Measurements from ENCODE around the gene DCPS. TPM values are rescaled to one million over a fixed set of nuclear protein-coding genes. Genes with fewer than 3 reads are reported as not detected.
A peak's percentile ranks its signal among the peaks of the same experiment; 100 is the strongest.

The DCPS gene
- total RNA-seq, 1 donor, result 8.3 TPM

DNA sequence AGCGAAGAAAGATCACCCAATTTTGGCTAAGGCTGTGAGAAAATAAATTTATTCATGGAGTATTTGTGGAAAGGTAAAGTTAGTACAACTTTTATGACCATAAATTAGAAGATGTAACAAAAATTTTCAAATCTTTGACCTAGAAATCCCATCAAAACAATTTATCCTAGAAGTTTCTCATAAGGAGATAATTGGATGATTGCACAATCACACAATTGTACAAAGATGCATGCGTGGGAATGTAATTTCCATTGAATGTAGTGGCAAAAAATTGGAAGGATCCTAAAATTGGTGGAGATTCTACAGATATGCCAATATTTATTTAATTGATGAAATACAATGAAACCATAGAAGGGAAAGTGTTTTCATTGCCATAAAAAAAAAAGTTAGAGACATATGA lies 46.7 kb upstream of the DCPS start:
- Histone ChIP-seq H3K9me3 (ENCODE audit: low read depth, low read length) (no peaks in the 10 kb centered on the region), H4K20me1 (ENCODE audit: insufficient read depth, low read length) (peaks cover 6% of the 10 kb centered on the region), H3K27me3 (ENCODE audit: insufficient read depth, low read length) (no peaks in the 10 kb centered on the region), H3K4me2 (ENCODE audit: insufficient read depth, low read length) (no peak overlapping the region), H3K36me3 (ENCODE audit: insufficient read depth, low read length) (peaks cover 23% of the 10 kb centered on the region), H3K27ac (ENCODE audit: low read depth, low read length) (no peak overlapping the region), H3K4me3 (ENCODE audit: insufficient read depth, low read length) (no peak overlapping the region), H2AFZ (ENCODE audit: low read length) (no peak overlapping the region), H3K79me2 (ENCODE audit: insufficient read depth, low read length) (no peaks in the 10 kb centered on the region), H3K4me1 (ENCODE audit: insufficient read depth, low read length) (peaks cover 11% of the 10 kb centered on the region)
- DNase-seq (ENCODE audit: insufficient read length, low spot score, missing footprints), result no peak
- TF ChIP-seq CTCF (IDR thresholded peaks at IDR 0.05; ENCODE audit: extremely low read depth, low read depth, low read length), result no peak

- Histone ChIP-seq H2AFZ (ENCODE audit: low read length) (no peak overlapping the region), H3K36me3 (ENCODE audit: insufficient read depth, low read length) (peaks cover 29% of the 10 kb centered on the region), H3K27me3 (ENCODE audit: insufficient read depth, low read length) (no peaks in the 10 kb centered on the region), H3K79me2 (ENCODE audit: insufficient read depth, low read length) (no peaks in the 10 kb centered on the region), H3K4me1 (ENCODE audit: insufficient read depth, low read length) (peaks cover 11% of the 10 kb centered on the region), H3K9me3 (ENCODE audit: low read depth, low read length) (no peaks in the 10 kb centered on the region), H3K4me2 (ENCODE audit: insufficient read depth, low read length) (no peak overlapping the region), H4K20me1 (ENCODE audit: insufficient read depth, low read length) (peaks cover 6% of the 10 kb centered on the region), H3K27ac (ENCODE audit: low read depth, low read length) (no peak overlapping the region), H3K4me3 (ENCODE audit: insufficient read depth, low read length) (no peak overlapping the region)
- no peak for TF ChIP-seq CTCF (IDR thresholded peaks at IDR 0.05; ENCODE audit: extremely low read depth, low read depth, low read length)
- peak; percentile 92 for DNase-seq (ENCODE audit: insufficient read length, low spot score, missing footprints)
These were observed 46.1 kb upstream of the DCPS start for GRCh38 chr11:126257764-126258163.

DNA sequence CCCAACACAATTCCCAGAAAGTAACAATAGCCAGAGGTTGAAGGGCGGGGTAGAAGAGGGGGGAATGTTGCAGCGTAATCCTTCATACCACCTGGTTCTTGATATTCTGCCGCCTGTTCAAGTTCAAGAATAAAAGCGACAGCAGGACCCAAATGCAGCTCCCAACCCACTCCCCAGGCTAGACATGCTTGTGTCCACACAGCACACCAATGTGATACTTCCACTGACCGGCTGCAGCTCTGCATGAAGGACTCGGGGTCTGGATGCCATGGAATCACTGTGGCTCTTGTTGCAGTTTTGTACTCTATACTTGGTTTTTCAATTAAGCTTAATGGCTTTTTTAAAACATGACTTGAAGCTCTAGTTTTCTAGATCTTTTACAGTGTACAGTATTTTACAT lies 41.6 kb upstream of the DCPS start:
- Histone ChIP-seq H3K9me3 (ENCODE audit: low read depth, low read length) (no peaks in the 10 kb centered on the region), H4K20me1 (ENCODE audit: insufficient read depth, low read length) (peaks cover 6% of the 10 kb centered on the region), H3K4me3 (ENCODE audit: insufficient read depth, low read length) (no peak overlapping the region), H3K27ac (ENCODE audit: low read depth, low read length) (no peak overlapping the region), H3K79me2 (ENCODE audit: insufficient read depth, low read length) (peaks cover 15% of the 10 kb centered on the region), H3K36me3 (ENCODE audit: insufficient read depth, low read length) (peaks cover 70% of the 10 kb centered on the region), H3K4me2 (ENCODE audit: insufficient read depth, low read length) (no peak overlapping the region), H3K27me3 (ENCODE audit: insufficient read depth, low read length) (no peaks in the 10 kb centered on the region), H2AFZ (ENCODE audit: low read length) (no peak overlapping the region), H3K4me1 (ENCODE audit: insufficient read depth, low read length) (peaks cover 9% of the 10 kb centered on the region)
- DNase-seq (ENCODE audit: insufficient read length, low spot score, missing footprints), result no peak
- no peak for TF ChIP-seq CTCF (IDR thresholded peaks at IDR 0.05; ENCODE audit: extremely low read depth, low read depth, low read length)

- Histone ChIP-seq H3K27me3 (ENCODE audit: insufficient read depth, low read length) (no peaks in the 10 kb centered on the region), H3K9me3 (ENCODE audit: low read depth, low read length) (no peaks in the 10 kb centered on the region), H3K79me2 (ENCODE audit: insufficient read depth, low read length) (peaks cover 28% of the 10 kb centered on the region), H3K4me2 (ENCODE audit: insufficient read depth, low read length) (no peak overlapping the region), H3K27ac (ENCODE audit: low read depth, low read length) (no peak overlapping the region), H3K4me3 (ENCODE audit: insufficient read depth, low read length) (no peak overlapping the region), H3K4me1 (ENCODE audit: insufficient read depth, low read length) (peaks cover 9% of the 10 kb centered on the region), H2AFZ (ENCODE audit: low read length) (no peak overlapping the region), H3K36me3 (ENCODE audit: insufficient read depth, low read length) (peaks cover 72% of the 10 kb centered on the region), H4K20me1 (ENCODE audit: insufficient read depth, low read length) (peaks cover 4% of the 10 kb centered on the region)
- no peak for TF ChIP-seq CTCF (IDR thresholded peaks at IDR 0.05; ENCODE audit: extremely low read depth, low read depth, low read length)
- no peak for DNase-seq (ENCODE audit: insufficient read length, low spot score, missing footprints)
These were observed 40.4 kb upstream of the DCPS start for GRCh38 chr11:126263489-126263888.

Measured in osteoblast (primary cell).